ENCODE results near the gene GJD2. TPM values are rescaled to one million over a fixed set of nuclear protein-coding genes. Genes with fewer than 3 reads are reported as not detected.
A peak's percentile ranks its signal among the peaks of the same experiment; 100 is the strongest.

Gene GJD2
- total RNA-seq, 1 donor from 2014 or later, result 0.89 TPM

GRCh38 chr15:34724481-34724880, 30.3 kb downstream of the GJD2 start:
- H3K36me3 Mint-ChIP-seq, result no peaks in the 10 kb centered on the region
- DNase-seq (ENCODE audit: extremely low spot score, unreplicated experiment), result no peak
- H3K4me3 Mint-ChIP-seq, result no peak overlapping the region
- no peaks in the 10 kb centered on the region for H3K9me3 Mint-ChIP-seq
- peaks cover 6% of the 10 kb centered on the region for H3K27me3 Mint-ChIP-seq
- H3K27ac Mint-ChIP-seq, result no peak overlapping the region
- no peak for TF ChIP-seq CTCF (conservative IDR thresholded peaks at IDR 0.05)
- H3K4me1 Mint-ChIP-seq (ENCODE audit: unreplicated experiment), result peaks cover 28% of the 10 kb centered on the region

- Mint-ChIP-seq H3K36me3 (no peaks in the 10 kb centered on the region), H3K9me3 (no peaks in the 10 kb centered on the region), H3K27me3 (peaks cover 6% of the 10 kb centered on the region), H3K27ac (peak overlapping the region; percentile 94), H3K4me3 (peak overlapping the region; percentile 71), H3K4me1 (ENCODE audit: unreplicated experiment) (peaks cover 37% of the 10 kb centered on the region)
- DNase-seq (ENCODE audit: extremely low spot score, unreplicated experiment), result no peak
- no peak for TF ChIP-seq CTCF (conservative IDR thresholded peaks at IDR 0.05)
Measured at GRCh38 chr15:34722439-34722836, 32.4 kb downstream of the GJD2 start.

- no peak for TF ChIP-seq CTCF (conservative IDR thresholded peaks at IDR 0.05)
- Mint-ChIP-seq H3K27me3 (peaks cover 6% of the 10 kb centered on the region), H3K4me1 (ENCODE audit: unreplicated experiment) (peaks cover 37% of the 10 kb centered on the region), H3K27ac (peak overlapping the region; percentile 94), H3K36me3 (no peaks in the 10 kb centered on the region), H3K4me3 (peak overlapping the region; percentile 71), H3K9me3 (no peaks in the 10 kb centered on the region)
- DNase-seq (ENCODE audit: extremely low spot score, unreplicated experiment), result peak; percentile 71
Measured at GRCh38 chr15:34721802-34722438, 32.9 kb downstream of the GJD2 start.

GRCh38 chr15:34721157-34721801, 33.5 kb downstream of the GJD2 start:
- Mint-ChIP-seq H3K36me3 (no peaks in the 10 kb centered on the region), H3K4me1 (ENCODE audit: unreplicated experiment) (peaks cover 37% of the 10 kb centered on the region), H3K4me3 (peak overlapping the region; percentile 21), H3K27me3 (peaks cover 7% of the 10 kb centered on the region), H3K27ac (no peak overlapping the region), H3K9me3 (no peaks in the 10 kb centered on the region)
- DNase-seq (ENCODE audit: extremely low spot score, unreplicated experiment), result no peak
- no peak for TF ChIP-seq CTCF (conservative IDR thresholded peaks at IDR 0.05)

GRCh38 chr15:34719695-34720094, 35.1 kb downstream of the GJD2 start:
- TF ChIP-seq CTCF (conservative IDR thresholded peaks at IDR 0.05), result no peak

More at GRCh38 chr15:34719695-34720094, 35.1 kb downstream of the GJD2 start:
- Mint-ChIP-seq H3K9me3 (no peaks in the 10 kb centered on the region), H3K36me3 (no peaks in the 10 kb centered on the region), H3K4me1 (ENCODE audit: unreplicated experiment) (peaks cover 37% of the 10 kb centered on the region), H3K27ac (no peak overlapping the region), H3K27me3 (peaks cover 9% of the 10 kb centered on the region), H3K4me3 (no peak overlapping the region)
- DNase-seq (ENCODE audit: extremely low spot score, unreplicated experiment), result no peak
